SH-SY5Y (cell line): ENCODE results near the gene HLA-DRA.

Experiments used
- GATA2 ChIP-seq: IDR thresholded peaks from 2 replicates; pipeline ENCODE4 v1.6.1; 2011; ENCODE audit warnings: mild to moderate bottlenecking, low read depth, low read length
- GATA3 ChIP-seq: IDR thresholded peaks from 2 replicates; pipeline ENCODE4 v1.6.1; 2011; ENCODE audit warnings: low read depth, mild to moderate bottlenecking, low read length, moderate library complexity

The HLA-DRA gene

DNA sequence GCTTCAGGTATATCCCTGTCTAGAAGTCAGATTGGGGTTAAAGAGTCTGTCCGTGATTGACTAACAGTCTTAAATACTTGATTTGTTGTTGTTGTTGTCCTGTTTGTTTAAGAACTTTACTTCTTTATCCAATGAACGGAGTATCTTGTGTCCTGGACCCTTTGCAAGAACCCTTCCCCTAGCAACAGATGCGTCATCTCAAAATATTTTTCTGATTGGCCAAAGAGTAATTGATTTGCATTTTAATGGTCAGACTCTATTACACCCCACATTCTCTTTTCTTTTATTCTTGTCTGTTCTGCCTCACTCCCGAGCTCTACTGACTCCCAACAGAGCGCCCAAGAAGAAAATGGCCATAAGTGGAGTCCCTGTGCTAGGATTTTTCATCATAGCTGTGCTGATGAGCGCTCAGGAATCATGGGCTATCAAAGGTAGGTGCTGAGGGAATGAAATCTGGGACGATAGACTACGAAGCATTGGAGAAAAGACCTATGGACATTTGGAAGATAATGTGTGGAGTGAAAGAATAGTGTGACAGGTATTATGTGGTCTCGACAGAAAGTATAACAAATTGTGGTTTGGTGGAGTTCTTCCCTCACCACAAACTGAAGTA, at the start of gene HLA-DRA:
Gene HLA-DRA (plus strand): TSS at position 286 of the 613 bp plus-strand sequence. CDS start 64 bp downstream, at position 350.
- TF ChIP-seq GATA3 (no peak), GATA2 (no peak)

DNA sequence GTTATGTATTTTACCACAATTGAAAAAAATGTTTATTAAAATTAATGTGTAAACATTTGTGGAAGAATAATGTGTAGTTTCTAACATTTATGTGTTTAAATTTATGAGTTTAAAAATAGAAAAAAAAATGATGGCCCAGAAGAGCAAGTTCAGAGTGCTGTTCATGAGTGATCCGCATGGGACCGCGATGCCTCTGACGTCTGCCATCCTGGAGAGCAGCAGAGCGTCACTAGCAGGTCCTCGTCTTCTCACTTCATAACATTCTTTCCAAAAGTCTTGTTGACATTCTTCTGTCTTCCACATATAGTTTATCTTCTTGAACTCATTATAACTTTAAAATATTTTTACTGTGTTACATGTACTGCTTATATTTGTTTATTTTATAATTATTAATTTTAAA, 48.2 kb upstream of the HLA-DRA start:
- no peak for TF ChIP-seq GATA3
- TF ChIP-seq GATA2: no peak

DNA sequence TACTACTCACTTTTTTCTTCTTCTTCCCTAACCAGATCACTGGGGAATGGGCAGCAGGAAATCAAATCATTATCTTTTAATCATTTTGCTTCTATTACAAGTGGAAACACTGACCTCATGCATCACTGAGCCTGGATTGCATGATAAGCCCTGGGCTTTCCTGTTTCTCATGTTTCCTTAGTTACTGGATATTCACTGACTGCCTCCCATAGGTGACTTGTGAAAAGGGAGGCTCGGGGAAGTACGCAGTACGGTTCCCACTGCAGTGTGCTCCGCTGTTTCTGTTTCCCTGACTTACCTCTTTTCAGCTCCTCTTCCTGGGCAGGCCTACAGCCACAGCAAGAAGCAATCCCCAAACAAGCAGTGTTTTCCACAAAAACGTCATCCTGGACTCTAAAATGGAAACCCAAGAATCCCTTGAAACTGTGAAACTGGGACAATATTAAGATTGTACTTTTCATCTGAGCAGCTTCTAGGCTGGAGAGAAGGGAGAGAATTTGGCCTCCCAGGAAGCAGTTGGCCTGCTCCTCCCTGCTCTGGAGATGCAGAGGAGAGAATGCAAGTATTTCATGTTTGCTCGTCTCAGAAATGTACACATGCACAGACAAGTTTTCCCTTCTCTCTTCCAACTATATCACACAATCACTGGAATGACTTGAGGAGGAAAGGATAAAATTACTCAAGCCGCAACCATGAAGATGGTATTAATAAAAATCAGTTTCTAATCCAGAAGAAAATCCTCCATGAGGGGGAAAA, 45.8 kb upstream of the HLA-DRA start:
- TF ChIP-seq GATA3 (no peak), GATA2 (no peak)

DNA sequence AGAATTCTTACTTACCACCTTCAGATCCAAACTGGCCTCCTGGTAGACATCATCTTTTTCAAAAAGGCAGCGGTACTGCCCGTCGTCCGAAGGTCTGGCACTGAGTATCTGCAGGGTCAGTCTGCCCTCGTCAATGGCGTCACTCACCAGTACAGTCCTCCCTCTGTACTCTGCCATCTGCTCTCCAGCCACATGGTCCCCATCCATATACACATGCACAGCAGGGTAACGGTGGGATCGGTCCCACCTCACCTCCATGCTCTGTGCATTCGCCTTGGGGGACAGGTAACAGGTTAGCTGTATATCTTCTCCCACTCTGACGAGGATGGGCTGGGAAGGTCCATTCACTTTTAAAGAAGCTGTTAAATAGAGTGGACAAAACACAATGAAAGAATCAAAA, 43.7 kb upstream of the HLA-DRA start:
- TF ChIP-seq GATA2 (no peak), GATA3 (no peak)

DNA sequence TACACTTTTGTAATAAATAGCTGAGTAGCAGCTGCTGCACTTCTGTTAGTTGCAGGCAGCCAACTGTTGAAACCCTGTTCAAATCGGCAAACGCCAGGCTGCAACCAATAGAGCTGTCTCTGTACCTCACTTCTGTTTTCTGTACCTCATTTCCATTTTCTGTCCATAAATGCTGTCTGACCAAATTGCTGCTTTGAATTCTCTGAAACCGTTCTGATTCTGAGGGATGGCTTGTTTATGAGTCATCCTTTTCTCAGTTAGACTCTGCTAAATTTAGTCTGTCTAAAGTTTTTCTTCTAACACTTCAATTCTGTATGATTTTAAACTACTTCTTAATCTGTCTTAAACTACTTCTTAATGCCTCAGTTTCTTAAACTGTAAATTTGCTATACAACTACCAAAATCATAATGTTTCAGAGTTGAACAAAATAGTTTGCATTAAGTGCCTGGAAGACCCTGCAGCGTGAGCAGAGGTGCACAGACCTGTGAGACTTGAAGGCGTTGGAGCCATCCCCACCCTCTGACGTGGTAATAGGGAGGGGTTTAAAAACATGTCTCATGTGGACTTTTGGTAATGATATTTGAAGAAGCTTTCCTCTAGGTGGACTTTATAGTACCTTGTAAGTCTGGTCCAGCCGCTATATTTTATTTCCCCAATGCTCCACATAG, 42.3 kb upstream of the HLA-DRA start:
- no peak for TF ChIP-seq GATA3

DNA sequence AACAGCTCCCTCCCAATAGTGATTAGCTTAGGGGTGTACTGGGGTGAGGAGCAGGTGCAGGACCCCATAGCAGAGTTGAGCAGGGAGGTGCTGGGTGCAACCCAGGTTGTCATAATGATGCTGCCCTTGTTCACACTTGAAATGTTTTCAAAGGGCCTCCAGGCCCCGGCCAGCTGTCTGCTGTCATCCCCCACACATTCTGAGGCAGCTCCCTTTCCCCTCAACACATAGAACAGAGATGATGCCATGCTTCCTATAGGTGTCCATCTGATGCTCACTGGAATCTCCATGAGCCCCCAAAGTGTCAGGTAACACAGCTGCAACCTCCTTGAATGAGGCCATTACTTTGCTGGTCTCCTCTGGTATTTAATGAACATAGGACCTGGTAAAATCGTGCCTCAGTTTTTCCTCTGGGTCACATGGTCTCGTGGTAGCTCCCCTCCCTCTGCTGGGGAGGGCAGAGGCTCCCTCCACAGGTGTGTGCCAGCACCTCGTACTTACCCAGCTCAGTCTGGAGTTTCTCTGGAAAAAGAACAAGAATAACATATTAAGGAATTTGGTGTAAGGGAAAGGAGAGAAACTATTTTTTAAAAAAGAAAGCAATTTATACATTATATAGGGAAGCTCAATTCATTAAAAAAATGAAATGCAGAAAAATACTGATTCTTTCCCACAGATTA, 38.3 kb upstream of the HLA-DRA start:
- no peak for TF ChIP-seq GATA2
- TF ChIP-seq GATA3: no peak

DNA sequence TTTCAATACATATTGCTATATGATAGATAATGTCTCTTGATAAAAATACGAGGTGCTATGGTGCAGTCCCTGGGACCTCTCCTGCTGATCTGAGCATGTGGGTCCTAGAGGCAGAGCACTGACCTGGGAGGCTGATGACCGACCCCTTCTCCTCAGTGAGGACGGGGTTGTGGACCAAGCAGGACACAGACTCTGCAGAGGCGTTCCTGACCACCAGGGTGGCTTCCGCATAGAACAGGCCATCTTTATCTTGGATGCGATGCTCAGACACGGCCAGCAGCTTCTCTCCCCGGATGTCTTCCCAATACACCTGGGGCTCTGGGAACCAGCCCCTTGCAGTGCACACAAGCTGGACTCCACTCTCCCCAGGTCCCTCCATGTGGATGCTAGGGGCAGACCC, 36.9 kb upstream of the HLA-DRA start:
- TF ChIP-seq GATA2: no peak
- no peak for TF ChIP-seq GATA3

DNA sequence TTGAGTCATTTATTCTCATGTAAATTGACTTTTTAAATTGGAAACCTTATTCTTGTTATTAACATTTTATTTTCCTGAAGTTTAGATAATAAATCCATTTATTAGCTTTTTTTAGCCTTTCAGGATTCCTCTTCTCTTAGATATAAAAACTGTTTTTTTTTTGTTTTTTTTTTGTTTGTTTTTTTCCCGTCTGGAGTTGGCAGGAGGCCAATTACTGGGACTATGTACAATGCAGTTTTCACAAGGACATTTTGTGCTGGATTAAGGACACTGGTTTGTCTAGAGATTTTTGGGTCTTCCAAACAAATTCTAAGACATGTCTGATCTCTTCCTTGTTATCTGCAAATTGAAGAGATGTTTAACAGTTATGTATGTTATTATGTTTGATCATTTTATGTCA, 34.0 kb upstream of the HLA-DRA start:
- TF ChIP-seq GATA3: no peak
- no peak for TF ChIP-seq GATA2

DNA sequence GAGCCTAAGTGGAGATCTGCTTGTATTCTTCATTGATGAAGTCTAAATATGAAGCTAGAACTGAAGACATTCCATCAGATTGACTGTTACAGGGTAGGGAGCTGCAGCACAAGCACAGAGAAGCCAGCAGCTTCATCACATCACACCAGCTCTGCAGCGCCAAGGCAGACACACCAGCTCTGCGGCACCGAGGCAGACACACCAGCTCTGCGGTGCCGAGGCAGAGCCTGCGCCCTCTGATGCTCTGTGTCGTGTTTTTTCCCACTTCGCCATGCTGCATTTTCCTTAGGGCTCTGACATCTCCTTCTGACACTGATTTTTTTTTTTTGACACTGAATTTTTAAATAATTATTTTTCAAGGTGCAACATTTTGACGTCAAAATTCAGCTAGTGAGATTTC, 33.5 kb upstream of the HLA-DRA start:
- TF ChIP-seq GATA3 (no peak), GATA2 (no peak)

DNA sequence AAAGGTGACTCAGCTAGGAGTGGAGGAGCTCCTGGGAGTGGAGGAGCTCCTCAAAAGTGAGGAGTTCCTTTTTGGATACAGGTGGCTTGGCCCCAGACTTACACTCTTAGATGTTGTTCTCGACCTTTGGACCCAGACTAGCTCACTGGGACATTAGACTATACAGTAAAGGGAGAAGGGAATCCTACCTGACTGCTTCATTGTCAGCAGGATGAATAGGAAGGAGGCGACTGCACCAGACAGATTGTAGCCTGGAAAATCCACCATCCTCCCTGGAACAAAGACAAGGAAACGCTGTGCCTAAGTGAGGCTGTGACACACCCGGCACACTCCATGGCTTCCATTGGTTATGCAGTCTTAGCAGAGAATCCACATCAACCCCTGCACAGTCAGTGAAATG, 32.8 kb upstream of the HLA-DRA start, which contains the start of gene BTNL2:
Gene BTNL2 (minus strand): TSS at position 325 of the 400 bp plus-strand sequence. CDS start 58 bp downstream, at position 267.
- TF ChIP-seq GATA3: no peak
- no peak for TF ChIP-seq GATA2

DNA sequence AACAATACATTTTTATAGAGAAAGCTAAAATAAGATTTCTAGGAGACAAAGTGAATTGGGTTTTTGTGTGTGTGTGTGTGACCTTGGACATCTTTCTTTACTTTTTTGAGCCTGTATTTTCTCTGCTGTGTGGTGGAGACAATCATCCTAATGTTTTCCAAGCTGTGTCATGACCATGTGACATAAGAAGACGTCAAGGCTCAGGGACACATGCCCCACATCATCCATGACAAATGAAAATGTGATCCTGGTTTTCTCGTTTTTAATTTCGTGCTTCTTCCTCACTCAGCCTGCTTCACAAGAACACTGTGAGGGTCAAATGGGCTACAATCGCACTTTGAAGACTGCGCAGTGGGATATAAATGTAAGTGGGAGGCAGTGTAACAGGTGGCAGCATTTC, 28.8 kb upstream of the HLA-DRA start:
- TF ChIP-seq GATA3 (no peak), GATA2 (no peak)

DNA sequence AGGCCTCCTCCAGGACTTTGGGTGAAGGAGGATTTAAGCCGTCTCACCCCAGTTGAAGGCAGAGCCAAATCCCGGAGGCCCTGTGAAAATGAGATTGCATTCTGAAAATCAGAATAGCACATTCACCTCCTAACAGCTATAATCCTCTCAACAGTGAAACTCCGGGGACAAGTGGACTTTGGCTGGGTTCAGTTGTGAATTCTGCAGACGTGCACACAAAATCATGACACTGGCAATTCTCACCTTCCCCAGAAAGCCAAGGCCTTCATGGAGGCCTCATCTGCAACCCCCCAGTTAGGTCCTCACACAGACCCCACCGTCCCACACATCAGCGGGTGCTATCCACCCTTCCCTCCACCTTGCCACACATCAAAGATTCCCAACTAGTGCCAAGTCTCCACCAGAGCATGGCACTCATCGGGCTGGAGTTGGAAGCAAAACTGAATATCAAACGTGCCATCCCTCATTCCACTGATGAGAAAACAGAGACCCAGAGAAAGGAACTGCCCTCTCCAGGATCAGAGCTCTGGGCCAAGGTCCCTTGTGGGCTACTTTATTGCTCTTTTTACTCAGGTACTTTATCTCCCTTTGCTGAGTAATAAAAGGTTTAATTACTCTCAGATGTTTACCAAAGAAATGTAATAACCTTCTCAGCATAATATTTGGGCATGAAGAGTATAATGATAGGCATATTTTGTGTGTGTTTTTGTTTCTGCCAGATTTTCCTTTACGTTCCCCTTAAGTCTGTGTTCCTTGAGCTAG, 27.9 kb upstream of the HLA-DRA start:
- TF ChIP-seq GATA2 (no peak), GATA3 (no peak)

DNA sequence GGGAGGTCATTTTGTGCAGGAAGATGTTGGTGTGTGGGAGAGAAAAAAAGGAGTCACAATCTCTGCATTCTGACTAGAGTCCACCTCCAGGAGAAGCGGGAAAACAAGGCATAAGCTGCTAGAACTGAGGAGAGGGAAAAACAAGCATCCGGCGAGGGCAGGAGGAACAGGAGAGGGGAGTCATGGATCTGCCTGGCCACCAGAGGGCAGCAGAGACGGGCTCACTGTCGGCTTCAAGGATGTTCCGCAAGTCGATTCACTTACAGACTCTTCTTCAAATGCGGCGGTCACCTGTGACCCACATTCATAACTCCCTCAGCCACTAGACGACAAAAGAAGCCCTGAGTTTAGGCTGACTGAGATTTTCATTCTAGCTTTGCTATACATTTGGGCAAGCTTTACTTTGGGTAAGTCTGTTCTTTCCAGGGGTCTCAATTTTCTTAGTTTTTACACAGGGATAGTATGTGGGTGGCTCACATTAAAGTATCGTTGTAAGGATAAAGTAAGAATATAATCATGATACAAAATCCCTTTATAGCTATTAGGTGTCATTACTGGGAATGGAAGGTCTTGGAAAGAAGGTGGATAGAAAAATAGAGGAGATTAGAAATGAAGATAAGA, 26.1 kb upstream of the HLA-DRA start:
- TF ChIP-seq GATA2 (no peak), GATA3 (no peak)
